ENCODE results near the gene DISC1. TPM values are rescaled to one million over a fixed set of nuclear protein-coding genes. Genes with fewer than 3 reads are reported as not detected.

The DISC1 gene
- total RNA-seq, 1 donor from 2014 or later: 12.3 TPM

DNA sequence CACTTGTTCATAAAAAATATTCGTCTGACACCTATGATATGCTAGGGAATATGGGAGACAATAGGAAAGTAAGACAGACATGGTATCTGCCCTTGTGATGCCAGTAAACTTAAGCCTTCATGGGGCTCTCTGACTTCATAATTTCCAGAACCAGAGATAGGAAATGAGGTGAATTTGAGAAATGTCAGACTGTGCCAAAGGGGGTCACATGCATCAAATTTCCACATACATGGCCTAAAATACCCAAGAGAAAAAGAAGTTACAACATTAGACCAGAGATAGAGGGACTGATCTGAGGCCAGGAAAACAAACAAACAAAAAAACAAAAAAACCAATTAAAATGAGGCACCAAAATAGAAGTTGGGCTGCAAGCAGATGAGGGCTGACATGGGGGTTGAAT lies 75.7 kb downstream of the DISC1 start:
- no peaks in the 10 kb centered on the region for H3K9me3 ChIP-seq
- peaks cover 8% of the 10 kb centered on the region for H3K4me1 ChIP-seq
- no peak overlapping the region for H3K27ac ChIP-seq
- H3K27me3 ChIP-seq: no peaks in the 10 kb centered on the region
- H3K36me3 ChIP-seq: no peaks in the 10 kb centered on the region
- H3K4me3 ChIP-seq: no peak overlapping the region
- DNase-seq (ENCODE audit: extremely low spot score in 2 of 2): no peak
- intact Hi-C loops (cut with DNase I): no loop called here
- TF ChIP-seq, protein P1, sequence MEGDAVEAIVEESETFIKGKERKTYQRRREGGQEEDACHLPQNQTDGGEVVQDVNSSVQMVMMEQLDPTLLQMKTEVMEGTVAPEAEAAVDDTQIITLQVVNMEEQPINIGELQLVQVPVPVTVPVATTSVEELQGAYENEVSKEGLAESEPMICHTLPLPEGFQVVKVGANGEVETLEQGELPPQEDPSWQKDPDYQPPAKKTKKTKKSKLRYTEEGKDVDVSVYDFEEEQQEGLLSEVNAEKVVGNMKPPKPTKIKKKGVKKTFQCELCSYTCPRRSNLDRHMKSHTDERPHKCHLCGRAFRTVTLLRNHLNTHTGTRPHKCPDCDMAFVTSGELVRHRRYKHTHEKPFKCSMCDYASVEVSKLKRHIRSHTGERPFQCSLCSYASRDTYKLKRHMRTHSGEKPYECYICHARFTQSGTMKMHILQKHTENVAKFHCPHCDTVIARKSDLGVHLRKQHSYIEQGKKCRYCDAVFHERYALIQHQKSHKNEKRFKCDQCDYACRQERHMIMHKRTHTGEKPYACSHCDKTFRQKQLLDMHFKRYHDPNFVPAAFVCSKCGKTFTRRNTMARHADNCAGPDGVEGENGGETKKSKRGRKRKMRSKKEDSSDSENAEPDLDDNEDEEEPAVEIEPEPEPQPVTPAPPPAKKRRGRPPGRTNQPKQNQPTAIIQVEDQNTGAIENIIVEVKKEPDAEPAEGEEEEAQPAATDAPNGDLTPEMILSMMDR (IDR thresholded peaks at IDR 0.05): no peak
- no peak for TF ChIP-seq POLR2AphosphoS5 (IDR thresholded peaks at IDR 0.05; ENCODE audit: insufficient read depth in 1 of 2, low read depth in 1 of 2)
- TF ChIP-seq POLR2A (IDR thresholded peaks at IDR 0.05): no peak

DNA sequence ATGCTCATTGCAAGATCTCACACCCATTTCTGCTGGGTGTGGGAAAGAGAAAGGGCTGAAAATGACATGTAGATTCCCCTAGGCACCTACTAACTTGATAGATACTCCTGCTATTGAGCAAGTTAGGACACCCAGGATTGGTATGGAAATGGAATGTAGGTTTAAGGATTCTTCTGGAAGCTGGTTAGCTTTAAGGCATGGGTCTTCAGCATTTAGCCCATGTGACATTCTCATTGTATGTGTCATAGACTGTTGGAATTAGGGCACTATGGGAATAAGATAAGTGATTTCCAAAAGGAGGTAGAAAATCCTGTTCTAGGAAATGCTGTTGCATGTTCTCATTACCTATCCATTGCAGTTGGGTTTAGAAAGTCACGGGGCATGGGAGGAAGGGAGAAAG lies 76.2 kb downstream of the DISC1 start:
- Histone ChIP-seq H3K27me3 (no peaks in the 10 kb centered on the region), H3K4me3 (no peak overlapping the region), H3K9me3 (no peaks in the 10 kb centered on the region), H3K36me3 (no peaks in the 10 kb centered on the region), H3K4me1 (peaks cover 8% of the 10 kb centered on the region), H3K27ac (no peak overlapping the region)
- intact Hi-C loops (cut with DNase I): no loop called here
- no peak for DNase-seq (ENCODE audit: extremely low spot score in 2 of 2)
- TF ChIP-seq, protein P1 (IDR thresholded peaks at IDR 0.05): no peak
- TF ChIP-seq POLR2AphosphoS5 (IDR thresholded peaks at IDR 0.05; ENCODE audit: insufficient read depth in 1 of 2, low read depth in 1 of 2) (no peak), POLR2A (IDR thresholded peaks at IDR 0.05) (no peak)

DNA sequence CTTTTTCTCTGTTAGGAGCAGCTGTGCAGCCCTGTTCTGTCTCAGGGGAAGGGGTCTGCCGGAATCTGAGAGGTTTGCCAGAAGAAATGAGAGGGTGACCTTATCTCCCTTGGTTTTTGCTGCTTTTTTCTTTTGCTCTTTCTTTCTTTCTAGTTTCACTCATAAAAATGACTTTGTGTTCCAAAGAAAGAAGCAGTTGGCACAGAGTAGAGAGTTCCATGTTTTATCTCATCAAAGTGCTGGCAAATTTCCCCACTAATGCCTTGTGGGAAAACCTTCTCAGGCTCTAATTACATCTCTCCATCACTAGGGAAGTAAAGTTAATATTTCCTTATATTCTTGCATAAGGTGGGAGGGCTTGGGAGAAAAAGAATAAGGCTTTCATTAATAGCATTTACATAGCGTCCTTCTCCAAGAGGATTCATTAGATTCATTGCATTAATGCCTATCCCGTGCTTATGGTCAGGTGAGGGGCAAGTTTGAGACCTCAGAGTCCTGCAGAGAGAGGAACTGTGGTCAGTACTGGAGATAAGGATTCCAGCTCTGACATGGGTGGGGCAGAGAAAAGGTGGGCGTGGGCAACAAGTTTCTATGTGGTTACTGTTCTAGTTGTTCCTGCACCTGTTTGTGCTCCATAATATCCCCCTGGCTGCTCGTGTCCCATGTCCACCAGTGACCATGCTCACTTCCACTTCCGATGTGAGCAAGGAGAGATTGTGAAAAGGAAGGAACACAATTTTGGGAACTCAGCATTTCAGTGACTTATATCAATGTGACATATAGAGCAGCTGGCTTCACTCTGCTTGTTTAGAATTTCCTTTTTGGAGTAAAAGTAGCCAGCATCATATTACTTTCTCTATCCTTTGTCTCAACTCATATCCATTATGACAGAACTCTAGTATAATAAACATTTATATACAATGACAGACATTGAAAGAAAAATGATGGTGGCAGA lies 79.5 kb downstream of the DISC1 start:
- H3K27me3 ChIP-seq: no peaks in the 10 kb centered on the region
- no peak overlapping the region for H3K27ac ChIP-seq
- TF ChIP-seq POLR2AphosphoS5 (IDR thresholded peaks at IDR 0.05; ENCODE audit: insufficient read depth in 1 of 2, low read depth in 1 of 2) (no peak), POLR2A (IDR thresholded peaks at IDR 0.05) (no peak)
- TF ChIP-seq, protein P1 (IDR thresholded peaks at IDR 0.05): no peak
- no peak for DNase-seq (ENCODE audit: extremely low spot score in 2 of 2)
- H3K4me1 ChIP-seq: peaks cover 8% of the 10 kb centered on the region
- no peak overlapping the region for H3K4me3 ChIP-seq
- H3K9me3 ChIP-seq: no peaks in the 10 kb centered on the region
- intact Hi-C loops (cut with DNase I): no loop called here
- H3K36me3 ChIP-seq: no peaks in the 10 kb centered on the region

DNA sequence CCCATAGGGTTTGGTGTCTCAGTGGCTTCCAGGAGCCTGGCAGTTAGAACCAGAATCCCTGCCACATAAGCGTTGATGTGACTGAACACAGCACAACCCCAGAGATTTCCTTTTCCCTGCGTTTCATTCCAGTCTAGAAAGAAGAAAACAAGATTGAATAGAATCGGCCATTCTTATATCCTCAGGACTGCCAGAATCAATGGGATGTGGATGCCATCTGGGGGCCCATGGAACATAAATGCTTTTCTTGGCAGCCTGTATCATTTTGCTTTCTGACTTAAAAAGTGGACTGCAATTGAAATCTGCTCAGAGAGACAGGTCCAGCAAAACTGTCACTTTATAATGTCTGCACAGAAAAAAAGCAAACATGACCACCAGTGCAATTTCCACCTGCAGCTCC lies 80.3 kb downstream of the DISC1 start:
- no peaks in the 10 kb centered on the region for H3K27me3 ChIP-seq
- no peak overlapping the region for H3K27ac ChIP-seq
- intact Hi-C loops (cut with DNase I): no loop called here
- H3K36me3 ChIP-seq: no peaks in the 10 kb centered on the region
- no peak for DNase-seq (ENCODE audit: extremely low spot score in 2 of 2)
- H3K9me3 ChIP-seq: no peaks in the 10 kb centered on the region
- TF ChIP-seq, protein P1 (IDR thresholded peaks at IDR 0.05): no peak
- TF ChIP-seq POLR2A (IDR thresholded peaks at IDR 0.05): no peak
- no peak for TF ChIP-seq POLR2AphosphoS5 (IDR thresholded peaks at IDR 0.05; ENCODE audit: insufficient read depth in 1 of 2, low read depth in 1 of 2)
- H3K4me3 ChIP-seq: no peak overlapping the region
- H3K4me1 ChIP-seq: peaks cover 8% of the 10 kb centered on the region

DNA sequence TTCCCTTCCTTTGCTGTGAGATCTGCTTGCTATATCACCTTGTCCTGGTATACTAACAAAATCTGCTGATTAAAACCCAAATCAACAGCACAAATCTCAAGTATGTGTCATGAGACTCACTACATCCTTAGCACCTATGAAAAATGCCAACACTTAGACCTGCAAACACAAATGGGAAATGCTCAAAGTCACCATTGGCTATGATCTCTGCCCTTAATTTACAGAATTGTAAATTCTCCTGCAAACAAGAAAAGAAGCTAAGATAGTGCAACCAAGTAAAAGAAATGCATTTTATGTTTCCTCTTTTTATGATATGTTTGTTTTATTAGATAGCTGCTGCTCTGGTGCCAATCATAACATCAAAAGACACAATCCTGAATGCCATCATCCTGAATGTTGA lies 80.8 kb downstream of the DISC1 start:
- Histone ChIP-seq H3K4me1 (peaks cover 8% of the 10 kb centered on the region), H3K9me3 (no peaks in the 10 kb centered on the region), H3K27ac (no peak overlapping the region), H3K27me3 (no peaks in the 10 kb centered on the region), H3K36me3 (no peaks in the 10 kb centered on the region), H3K4me3 (no peak overlapping the region)
- no peak for DNase-seq (ENCODE audit: extremely low spot score in 2 of 2)
- TF ChIP-seq POLR2A (IDR thresholded peaks at IDR 0.05) (no peak), POLR2AphosphoS5 (IDR thresholded peaks at IDR 0.05; ENCODE audit: insufficient read depth in 1 of 2, low read depth in 1 of 2) (no peak)
- TF ChIP-seq, protein P1 (IDR thresholded peaks at IDR 0.05): no peak
- intact Hi-C loops (cut with DNase I): no loop called here

Measured in vagina (tissue), 2 donors.